HG03571 (cell line): ENCODE results near the gene PHACTR2.
"Not testable (repeated sequence)": the region's sequence is repeated elsewhere in the genome, so short reads cannot be mapped to it uniquely, and the experiment has no call there.

ENCODE experiments used
- ATAC-seq: cut with Tn5 transposase; IDR thresholded peaks from one replicate; pipeline ENCODE4 v1.9.1; 2021; ENCODE audit not compliant: unreplicated experiment

PHACTR2 gene

GRCh38 chr6:143677891-143678791, at the start of gene PHACTR2:
TSS of gene PHACTR2 (plus strand) at chr6:143677965. CDS start at chr6:143678164, 199 bp downstream.
- ATAC-seq, result no peak

DNA sequence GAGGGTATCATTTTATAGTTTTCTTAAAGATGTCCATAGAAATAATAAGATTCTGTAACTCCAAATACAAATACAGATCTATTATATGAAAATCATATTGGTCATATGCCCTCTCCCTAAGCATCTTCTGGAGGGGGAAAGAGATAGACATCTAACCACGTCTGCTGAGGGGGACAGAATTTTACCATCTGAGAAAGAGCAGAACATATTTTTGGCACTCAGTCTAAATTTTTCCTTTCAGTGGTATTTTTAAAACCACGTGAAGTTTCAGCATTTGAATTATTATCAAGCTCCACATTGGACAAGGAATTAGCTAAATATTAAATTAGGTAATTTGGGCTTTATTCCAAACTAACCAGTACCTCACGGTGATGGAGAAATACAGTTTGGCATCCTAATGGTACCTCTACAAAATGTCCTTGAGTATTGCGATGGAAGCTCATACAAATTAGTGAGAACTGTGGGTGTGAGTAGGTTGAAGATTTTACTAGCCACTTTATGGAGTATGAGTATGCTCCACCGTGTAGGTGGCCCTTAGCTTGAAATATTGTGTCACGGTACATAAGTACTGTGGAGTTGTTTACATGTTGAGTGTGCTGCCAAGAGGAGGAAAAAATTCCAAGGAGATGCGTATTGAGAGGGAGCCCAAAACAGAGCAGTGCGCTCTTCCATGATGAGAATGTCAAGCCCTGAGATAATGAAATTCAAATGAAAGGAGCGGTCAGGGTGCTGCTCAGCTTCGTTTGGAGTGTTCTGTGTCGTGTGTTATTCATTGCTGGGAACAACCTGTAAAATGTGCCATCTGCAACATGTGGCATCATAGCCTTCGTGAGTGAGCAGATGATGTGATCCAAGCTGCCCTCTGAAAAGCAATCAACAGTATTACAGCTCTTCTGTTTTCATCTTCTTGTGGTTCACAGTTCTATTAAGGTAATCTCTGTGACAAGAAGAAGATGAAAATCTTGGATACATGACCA, 48.4 kb upstream of the PHACTR2 start:
- ATAC-seq, result no peak

DNA sequence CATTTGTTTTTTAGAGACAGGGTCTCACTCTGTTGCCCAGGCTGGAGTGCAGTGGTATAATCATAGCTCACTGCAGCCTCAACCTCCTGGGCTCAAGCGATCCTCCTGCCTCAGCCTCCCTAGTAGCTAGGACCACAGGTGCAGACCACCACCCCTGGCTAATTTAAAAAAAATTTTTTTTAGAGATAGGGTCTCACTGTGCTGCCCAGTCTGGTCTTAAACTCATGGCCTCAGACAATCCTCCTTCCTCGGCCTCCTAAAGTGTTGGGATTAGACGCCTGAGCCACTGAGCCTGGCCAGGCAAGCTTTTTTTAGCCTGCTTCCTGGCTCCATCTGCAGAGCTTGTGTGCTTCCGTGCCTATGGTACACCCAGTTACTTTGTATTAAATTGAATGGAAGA, 46.6 kb upstream of the PHACTR2 start:
- not testable (repeated sequence) for ATAC-seq

- no peak for ATAC-seq
These were observed 44.9 kb upstream of the PHACTR2 start for GRCh38 chr6:143632894-143633293.

- ATAC-seq, result no peak
These were observed 43.3 kb upstream of the PHACTR2 start for GRCh38 chr6:143634486-143634885.

DNA sequence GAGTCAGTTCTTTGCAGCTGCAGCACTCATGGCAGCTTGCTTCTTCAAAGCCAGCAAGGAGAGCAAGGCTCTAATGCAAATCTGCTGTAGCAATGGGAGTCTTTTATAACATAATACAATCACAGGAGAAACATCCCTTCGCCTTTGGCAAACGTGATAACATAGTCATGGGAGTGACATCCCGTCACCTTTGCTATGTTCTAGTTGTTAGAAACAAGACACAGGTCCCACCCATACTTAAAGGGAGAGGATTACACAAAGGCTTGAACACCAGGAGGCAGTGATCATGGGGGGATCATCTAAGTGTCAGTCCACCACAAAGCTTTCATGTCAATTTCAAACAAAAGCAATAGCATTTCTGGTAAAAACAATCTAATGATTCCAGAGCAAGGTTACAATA, 40.1 kb upstream of the PHACTR2 start:
- no peak for ATAC-seq

DNA sequence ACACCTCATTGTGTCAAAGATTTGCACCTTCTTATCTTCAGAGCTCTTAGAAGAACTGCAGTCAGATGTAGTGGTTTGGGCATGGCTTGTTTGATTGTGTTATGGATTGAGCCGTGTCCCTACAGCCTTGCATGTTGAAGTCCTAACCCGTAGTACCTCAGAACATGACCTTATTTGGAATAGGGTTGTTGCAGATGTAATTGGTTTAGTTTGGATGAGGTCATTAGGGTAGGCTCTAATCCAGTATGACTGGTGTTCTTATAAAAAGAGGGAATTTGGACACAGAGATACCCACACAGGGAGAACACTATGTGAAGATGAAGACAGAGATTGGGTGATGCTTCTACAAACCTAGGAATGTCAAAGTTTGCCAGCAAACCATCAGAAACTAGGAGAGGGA, 35.4 kb upstream of the PHACTR2 start:
- no peak for ATAC-seq

- no peak for ATAC-seq
These were observed 30.6 kb upstream of the PHACTR2 start for GRCh38 chr6:143647191-143647590.

DNA sequence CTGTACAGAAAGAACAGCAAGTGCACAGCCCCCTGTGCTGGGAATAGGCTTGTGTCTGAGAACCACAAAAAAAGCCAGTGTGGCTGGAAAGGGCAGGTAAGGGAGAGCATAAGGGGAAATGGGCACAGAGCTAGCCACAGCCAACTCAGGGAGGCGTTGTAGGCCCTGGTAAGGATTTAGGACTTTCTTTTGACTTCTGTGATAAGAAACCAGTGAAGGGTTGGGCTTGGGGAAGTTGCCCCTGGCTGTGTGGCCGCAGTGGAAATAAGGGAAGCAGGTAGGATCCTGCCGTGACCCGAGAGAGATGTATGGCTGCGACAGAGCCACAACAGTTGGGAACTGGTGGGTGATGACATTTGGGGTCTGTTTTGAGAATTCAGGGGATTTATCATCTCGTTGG, 30.0 kb upstream of the PHACTR2 start:
- ATAC-seq, result no peak

DNA sequence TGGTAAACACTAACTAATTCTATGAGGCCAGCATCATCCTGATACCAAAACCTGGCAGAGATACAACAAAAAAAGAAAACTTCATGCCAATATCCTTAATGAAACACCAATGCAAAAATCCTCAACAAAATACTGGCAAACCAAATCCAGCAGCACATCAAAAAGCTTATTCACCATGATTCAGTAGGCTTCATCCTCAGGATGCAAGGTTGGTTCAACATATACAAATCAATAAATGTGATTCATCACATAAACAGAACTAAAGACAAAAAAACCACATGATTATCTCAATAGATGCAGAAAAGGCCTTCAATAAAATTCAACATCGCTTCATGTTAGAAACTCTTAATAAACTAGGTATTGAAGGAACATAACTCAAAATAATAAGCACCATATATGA, 28.4 kb upstream of the PHACTR2 start:
- ATAC-seq, result not testable (repeated sequence)

GRCh38 chr6:143651328-143651727, 26.4 kb upstream of the PHACTR2 start:
- ATAC-seq, result not testable (repeated sequence)

GRCh38 chr6:143652841-143653331, 24.9 kb upstream of the PHACTR2 start:
- ATAC-seq, result no peak

- ATAC-seq, result no peak
These were observed 22.2 kb upstream of the PHACTR2 start for GRCh38 chr6:143655541-143655940.

- ATAC-seq, result no peak
These were observed 21.7 kb upstream of the PHACTR2 start for GRCh38 chr6:143656026-143656425.

DNA sequence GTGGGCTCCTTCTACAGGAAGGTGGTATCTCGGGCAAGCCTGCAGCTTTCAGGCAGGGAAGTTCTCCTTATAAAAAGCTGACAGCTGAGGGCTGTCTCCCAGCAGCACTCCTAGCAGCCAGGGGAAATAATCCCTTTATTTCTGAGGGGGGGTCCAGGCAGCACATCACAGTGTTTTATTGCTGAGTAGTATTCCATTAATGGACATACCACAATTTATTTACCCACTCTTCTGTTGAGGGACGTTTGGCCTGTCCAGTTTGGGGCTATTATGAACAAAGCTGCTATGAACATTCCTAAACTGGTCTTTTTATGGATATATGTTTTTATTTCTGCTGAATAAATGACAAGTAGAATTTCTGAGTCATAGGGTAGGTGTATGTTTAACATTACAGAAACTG, 20.0 kb upstream of the PHACTR2 start:
- ATAC-seq, result no peak

- ATAC-seq, result not testable (repeated sequence)
These were observed 17.6 kb upstream of the PHACTR2 start for GRCh38 chr6:143660170-143660569.

DNA sequence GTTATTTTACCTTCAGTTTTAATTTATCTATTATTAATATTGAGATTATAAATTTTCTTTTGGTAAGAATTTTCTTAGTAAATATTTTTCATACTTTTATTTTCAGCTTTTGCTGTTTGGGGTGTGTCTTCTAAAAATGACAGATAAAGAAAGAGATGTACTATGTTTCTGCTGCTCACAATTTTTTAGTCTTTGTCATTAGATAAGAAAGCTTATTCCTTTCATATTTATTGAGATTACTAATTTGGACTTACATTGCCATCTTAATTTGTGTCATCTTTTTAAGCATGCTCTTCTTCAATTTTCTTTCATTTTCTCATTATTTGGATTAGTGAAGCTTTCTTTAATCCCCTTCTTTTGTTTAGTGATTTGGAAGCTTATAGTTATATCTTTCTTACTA, 13.6 kb upstream of the PHACTR2 start:
- ATAC-seq, result no peak

DNA sequence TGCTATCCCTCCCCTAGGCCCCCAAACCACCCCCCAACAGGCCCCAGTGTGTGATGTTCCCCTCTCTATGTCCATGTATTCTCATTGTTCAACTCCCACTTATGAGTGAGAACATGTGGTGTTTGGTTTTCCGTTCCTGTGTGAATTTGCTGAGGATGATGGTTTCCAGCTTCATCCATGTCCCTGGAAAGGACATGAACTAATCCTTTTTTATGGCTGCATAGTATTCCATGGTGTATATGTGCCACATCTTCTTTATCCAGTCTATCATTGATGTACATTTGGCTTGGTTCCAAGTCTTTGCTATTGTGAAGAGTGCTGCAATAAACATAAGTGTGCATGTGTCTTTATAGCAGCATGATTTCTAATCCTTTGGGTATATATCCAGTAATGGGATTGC, 11.8 kb upstream of the PHACTR2 start:
- ATAC-seq, result not testable (repeated sequence)

GRCh38 chr6:143669483-143669882, 8.3 kb upstream of the PHACTR2 start:
- ATAC-seq, result not testable (repeated sequence)

GRCh38 chr6:143673669-143674068, 4.1 kb upstream of the PHACTR2 start:
- no peak for ATAC-seq
